C4-2B (cell line): ENCODE results near the gene PACSIN1.

Source experiments
- CTCF ChIP-seq: fragments of 450-650 bp; conservative IDR thresholded peaks from 2 replicates; pipeline ENCODE4 v1.5.1; 2017; ENCODE audit warnings: mild to moderate bottlenecking
- ZFX ChIP-seq: fragments of 450-650 bp; IDR thresholded peaks from 2 replicates; pipeline ENCODE4 v1.6.1; 2017

GRCh38 chr6:34475767-34476328, 10.0 kb downstream of the PACSIN1 start:
- TF ChIP-seq CTCF = no peak
- no peak for TF ChIP-seq ZFX
